ENCODE measurements around the gene TBCE.

TBCE gene

DNA sequence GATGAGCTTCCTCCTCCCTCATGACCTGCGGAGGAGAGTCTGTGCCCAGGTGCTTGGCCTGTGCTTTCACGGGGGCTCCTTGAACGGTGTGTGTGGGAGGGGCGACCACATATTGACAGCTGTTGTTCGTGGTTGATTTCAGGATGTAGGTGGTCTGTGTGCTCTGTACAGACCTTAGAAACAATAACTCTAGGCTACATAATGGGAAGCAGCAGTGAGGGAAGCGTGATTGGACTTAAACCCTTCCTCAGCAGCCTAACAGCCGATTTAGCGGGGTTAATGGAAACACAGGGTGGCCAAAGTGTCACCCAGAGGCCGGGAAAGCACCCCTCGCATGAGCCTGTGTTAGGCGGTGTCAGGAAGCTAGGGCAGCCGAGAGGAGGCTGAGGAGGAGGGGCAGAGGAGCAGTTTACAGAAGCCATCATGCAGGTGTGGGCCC lies 56.0 kb downstream of the TBCE start:
- H3K4me3 ChIP-seq (ENCODE audit: low read length): no peak overlapping the region
- no peaks in the 10 kb centered on the region for H3K27me3 ChIP-seq (ENCODE audit: control insufficient read depth, insufficient read depth, low read length)
- peaks cover 2% of the 10 kb centered on the region for H3K36me3 ChIP-seq (ENCODE audit: control insufficient read depth, insufficient read depth, low read length)
- H3K27ac ChIP-seq (ENCODE audit: low read depth, low read length): no peak overlapping the region
- H3K4me1 ChIP-seq (ENCODE audit: control insufficient read depth, insufficient read depth, low read length): no peaks in the 10 kb centered on the region
- no peak overlapping the region for H3K9ac ChIP-seq (ENCODE audit: low read length)

DNA sequence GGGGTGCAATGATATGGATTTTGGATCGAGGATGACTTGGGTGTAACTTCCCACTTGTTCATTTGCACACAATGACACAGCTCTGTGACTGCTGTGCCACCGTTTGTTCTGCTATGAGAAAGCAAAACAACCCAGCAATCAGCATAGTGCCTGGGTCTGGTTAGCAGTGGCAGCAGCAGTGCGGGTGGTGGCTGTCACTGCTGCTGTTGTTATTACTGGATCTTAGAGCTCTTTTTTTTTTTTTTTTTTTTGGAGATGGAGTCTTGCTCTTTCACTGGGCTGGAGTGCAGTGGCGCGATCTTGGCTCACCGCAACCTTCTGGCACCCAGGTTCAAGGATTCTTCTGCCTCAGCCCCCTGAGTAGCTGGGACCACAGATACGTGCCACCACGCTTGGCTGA lies 56.9 kb downstream of the TBCE start:
- no peaks in the 10 kb centered on the region for H3K4me1 ChIP-seq (ENCODE audit: control insufficient read depth, insufficient read depth, low read length)
- H3K27me3 ChIP-seq (ENCODE audit: control insufficient read depth, insufficient read depth, low read length): no peaks in the 10 kb centered on the region
- no peak overlapping the region for H3K4me3 ChIP-seq (ENCODE audit: low read length)
- H3K9ac ChIP-seq (ENCODE audit: low read length): no peak overlapping the region
- no peak overlapping the region for H3K27ac ChIP-seq (ENCODE audit: low read depth, low read length)
- no peaks in the 10 kb centered on the region for H3K36me3 ChIP-seq (ENCODE audit: control insufficient read depth, insufficient read depth, low read length)

DNA sequence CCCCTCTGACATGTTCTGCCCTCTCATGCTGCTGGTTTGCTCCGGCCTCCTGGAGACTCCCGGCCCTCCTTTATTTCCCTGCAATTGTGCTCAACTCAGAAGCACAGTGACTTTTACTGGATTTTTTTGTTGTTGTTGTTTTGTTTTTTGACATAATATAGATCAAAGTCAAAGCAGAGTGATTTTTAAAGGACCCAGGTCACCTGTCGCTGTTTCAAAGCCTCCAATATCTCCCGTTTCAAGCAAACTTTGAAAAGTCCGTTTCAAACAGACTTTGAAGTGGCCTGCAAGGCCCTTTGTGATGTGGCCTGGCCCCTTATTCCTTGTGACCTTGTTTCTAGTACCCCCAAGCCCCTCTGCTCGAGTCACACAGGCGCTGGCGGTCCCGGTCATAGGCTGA lies 58.1 kb downstream of the TBCE start:
- Histone ChIP-seq H3K27ac (ENCODE audit: low read depth, low read length) (no peak overlapping the region), H3K27me3 (ENCODE audit: control insufficient read depth, insufficient read depth, low read length) (no peaks in the 10 kb centered on the region), H3K4me3 (ENCODE audit: low read length) (no peak overlapping the region), H3K9ac (ENCODE audit: low read length) (no peak overlapping the region), H3K36me3 (ENCODE audit: control insufficient read depth, insufficient read depth, low read length) (no peaks in the 10 kb centered on the region), H3K4me1 (ENCODE audit: control insufficient read depth, insufficient read depth, low read length) (no peaks in the 10 kb centered on the region)

DNA sequence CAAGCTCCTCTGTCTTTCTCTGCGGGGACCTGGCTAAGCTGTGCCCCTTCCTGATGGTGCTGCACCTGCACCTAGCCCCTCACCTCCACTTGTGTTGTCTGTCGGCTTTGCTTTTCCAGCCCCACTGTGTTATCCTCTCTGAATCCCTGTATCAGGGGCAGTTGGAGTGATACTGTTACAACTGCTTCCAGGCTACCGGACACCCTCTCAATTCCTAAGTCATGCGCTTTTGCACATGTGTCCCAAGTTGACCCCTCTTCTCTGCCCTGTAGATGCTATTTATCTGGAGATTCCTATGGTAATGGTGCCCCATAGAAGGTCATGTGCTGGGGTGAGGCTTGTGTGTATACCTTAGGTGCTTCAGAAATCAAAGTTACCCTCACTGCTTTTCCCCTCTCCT lies 58.9 kb downstream of the TBCE start:
- no peaks in the 10 kb centered on the region for H3K27me3 ChIP-seq (ENCODE audit: control insufficient read depth, insufficient read depth, low read length)
- H3K36me3 ChIP-seq (ENCODE audit: control insufficient read depth, insufficient read depth, low read length): no peaks in the 10 kb centered on the region
- H3K27ac ChIP-seq (ENCODE audit: low read depth, low read length): no peak overlapping the region
- no peaks in the 10 kb centered on the region for H3K4me1 ChIP-seq (ENCODE audit: control insufficient read depth, insufficient read depth, low read length)
- H3K4me3 ChIP-seq (ENCODE audit: low read length): no peak overlapping the region
- H3K9ac ChIP-seq (ENCODE audit: low read length): no peak overlapping the region

DNA sequence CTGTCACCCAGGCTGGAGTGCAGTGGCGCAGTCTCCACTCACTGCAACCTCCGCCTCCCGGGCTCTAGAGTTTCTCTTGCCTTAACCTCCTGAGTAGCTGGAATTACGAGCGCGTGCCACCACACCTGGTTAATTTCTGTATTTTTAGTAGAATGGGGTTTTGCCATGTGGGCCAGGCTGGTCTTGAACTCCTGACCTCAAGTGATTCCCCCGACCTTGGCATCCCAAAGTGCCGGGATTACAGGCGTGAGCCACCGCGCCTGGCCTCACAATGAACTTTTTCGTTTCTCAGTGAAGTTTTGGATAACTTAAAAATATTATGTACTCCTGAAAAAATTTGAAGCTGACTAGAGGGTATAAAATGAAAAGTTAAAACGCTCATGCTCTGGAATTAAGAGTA lies 59.5 kb downstream of the TBCE start:
- H3K36me3 ChIP-seq (ENCODE audit: control insufficient read depth, insufficient read depth, low read length): no peaks in the 10 kb centered on the region
- no peaks in the 10 kb centered on the region for H3K27me3 ChIP-seq (ENCODE audit: control insufficient read depth, insufficient read depth, low read length)
- no peak overlapping the region for H3K4me3 ChIP-seq (ENCODE audit: low read length)
- H3K27ac ChIP-seq (ENCODE audit: low read depth, low read length): no peak overlapping the region
- no peaks in the 10 kb centered on the region for H3K4me1 ChIP-seq (ENCODE audit: control insufficient read depth, insufficient read depth, low read length)
- no peak overlapping the region for H3K9ac ChIP-seq (ENCODE audit: low read length)

DNA sequence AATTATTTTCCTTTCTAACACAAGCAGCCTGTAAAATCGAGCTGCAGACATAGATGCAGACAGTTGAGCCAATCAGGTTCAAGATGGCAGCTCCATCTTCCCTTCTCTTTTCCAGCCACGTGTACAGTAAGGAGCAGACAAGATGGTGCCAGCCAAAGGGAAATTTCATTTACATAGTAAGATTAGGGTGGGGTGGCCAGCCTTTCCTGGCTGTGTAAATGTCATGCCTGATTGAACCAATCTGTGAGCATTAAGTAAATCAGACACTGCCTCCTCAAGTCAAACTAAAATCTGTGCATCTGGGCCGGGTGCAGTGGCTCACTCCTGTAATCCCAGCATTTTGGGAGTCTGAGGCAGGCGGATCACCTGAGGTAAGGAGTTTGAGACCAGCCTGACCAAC lies 60.2 kb downstream of the TBCE start:
- H3K27me3 ChIP-seq (ENCODE audit: control insufficient read depth, insufficient read depth, low read length): no peaks in the 10 kb centered on the region
- H3K9ac ChIP-seq (ENCODE audit: low read length): no peak overlapping the region
- H3K36me3 ChIP-seq (ENCODE audit: control insufficient read depth, insufficient read depth, low read length): no peaks in the 10 kb centered on the region
- no peak overlapping the region for H3K4me3 ChIP-seq (ENCODE audit: low read length)
- no peaks in the 10 kb centered on the region for H3K4me1 ChIP-seq (ENCODE audit: control insufficient read depth, insufficient read depth, low read length)
- no peak overlapping the region for H3K27ac ChIP-seq (ENCODE audit: low read depth, low read length)

DNA sequence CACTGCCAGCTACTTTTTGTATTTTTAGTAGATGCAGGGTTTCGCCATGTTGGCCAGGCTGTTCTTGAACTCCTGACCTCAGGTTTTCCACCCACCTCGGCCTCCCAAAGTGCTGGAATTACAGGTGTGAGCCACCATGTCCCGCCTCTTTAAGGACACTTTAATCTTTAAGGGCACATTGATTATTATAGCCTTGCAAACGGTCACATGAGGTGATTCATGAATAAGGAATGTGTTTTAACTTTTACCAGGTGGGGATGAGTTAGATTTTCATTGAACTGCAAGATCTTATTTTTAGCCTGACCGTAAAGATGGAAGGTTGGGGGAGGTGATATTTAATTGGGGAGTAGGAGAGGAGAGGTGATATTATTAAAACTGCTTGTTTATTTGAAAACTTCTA lies 61.9 kb downstream of the TBCE start:
- no peak overlapping the region for H3K4me3 ChIP-seq (ENCODE audit: low read length)
- no peaks in the 10 kb centered on the region for H3K4me1 ChIP-seq (ENCODE audit: control insufficient read depth, insufficient read depth, low read length)
- H3K27ac ChIP-seq (ENCODE audit: low read depth, low read length): no peak overlapping the region
- no peaks in the 10 kb centered on the region for H3K27me3 ChIP-seq (ENCODE audit: control insufficient read depth, insufficient read depth, low read length)
- no peaks in the 10 kb centered on the region for H3K36me3 ChIP-seq (ENCODE audit: control insufficient read depth, insufficient read depth, low read length)
- H3K9ac ChIP-seq (ENCODE audit: low read length): no peak overlapping the region

DNA sequence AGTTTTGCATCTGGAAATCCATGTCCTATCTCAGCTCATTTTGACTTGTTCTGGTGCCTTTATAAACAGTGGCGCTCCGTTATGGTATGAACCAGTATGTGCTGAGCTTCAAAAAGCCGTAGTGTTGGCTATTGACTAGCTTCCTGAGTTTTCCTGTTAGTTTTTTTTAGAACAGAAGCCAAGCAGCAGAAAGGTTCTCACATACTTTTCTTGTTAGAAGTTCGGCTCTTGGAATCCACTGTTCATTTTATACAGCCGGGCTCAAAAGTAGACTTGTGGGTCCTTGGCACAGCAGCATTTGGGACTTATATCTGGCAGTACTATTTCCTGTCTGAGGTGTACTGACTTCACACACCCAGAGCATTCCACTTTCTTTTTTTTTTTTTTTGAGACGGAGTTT lies 63.8 kb downstream of the TBCE start:
- Histone ChIP-seq H3K36me3 (ENCODE audit: control insufficient read depth, insufficient read depth, low read length) (no peaks in the 10 kb centered on the region), H3K27me3 (ENCODE audit: control insufficient read depth, insufficient read depth, low read length) (no peaks in the 10 kb centered on the region), H3K9ac (ENCODE audit: low read length) (no peak overlapping the region), H3K27ac (ENCODE audit: low read depth, low read length) (no peak overlapping the region), H3K4me3 (ENCODE audit: low read length) (no peak overlapping the region), H3K4me1 (ENCODE audit: control insufficient read depth, insufficient read depth, low read length) (no peaks in the 10 kb centered on the region)

DNA sequence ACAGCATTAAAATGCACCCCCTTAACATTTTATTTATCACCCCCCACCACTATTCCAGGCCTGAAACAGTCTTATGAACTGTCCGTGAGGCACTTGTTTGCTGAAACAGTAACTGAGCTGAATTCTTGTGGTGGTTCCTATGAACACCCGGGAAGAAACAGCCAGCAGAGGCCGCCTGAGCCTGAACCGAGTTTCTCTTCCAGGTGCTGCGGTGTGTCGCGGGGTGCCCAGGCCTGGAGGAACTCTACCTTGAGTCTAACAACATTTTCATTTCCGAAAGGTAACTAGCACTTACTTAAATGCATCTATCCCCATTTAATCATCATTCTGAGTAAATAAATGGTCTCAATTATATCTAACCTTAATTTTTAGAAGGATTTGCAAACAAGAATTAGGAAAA lies 66.8 kb downstream of the TBCE start:
- no peaks in the 10 kb centered on the region for H3K4me1 ChIP-seq (ENCODE audit: control insufficient read depth, insufficient read depth, low read length)
- H3K9ac ChIP-seq (ENCODE audit: low read length): no peak overlapping the region
- H3K4me3 ChIP-seq (ENCODE audit: low read length): no peak overlapping the region
- peaks cover 9% of the 10 kb centered on the region for H3K36me3 ChIP-seq (ENCODE audit: control insufficient read depth, insufficient read depth, low read length)
- H3K27me3 ChIP-seq (ENCODE audit: control insufficient read depth, insufficient read depth, low read length): no peaks in the 10 kb centered on the region
- no peak overlapping the region for H3K27ac ChIP-seq (ENCODE audit: low read depth, low read length)

DNA sequence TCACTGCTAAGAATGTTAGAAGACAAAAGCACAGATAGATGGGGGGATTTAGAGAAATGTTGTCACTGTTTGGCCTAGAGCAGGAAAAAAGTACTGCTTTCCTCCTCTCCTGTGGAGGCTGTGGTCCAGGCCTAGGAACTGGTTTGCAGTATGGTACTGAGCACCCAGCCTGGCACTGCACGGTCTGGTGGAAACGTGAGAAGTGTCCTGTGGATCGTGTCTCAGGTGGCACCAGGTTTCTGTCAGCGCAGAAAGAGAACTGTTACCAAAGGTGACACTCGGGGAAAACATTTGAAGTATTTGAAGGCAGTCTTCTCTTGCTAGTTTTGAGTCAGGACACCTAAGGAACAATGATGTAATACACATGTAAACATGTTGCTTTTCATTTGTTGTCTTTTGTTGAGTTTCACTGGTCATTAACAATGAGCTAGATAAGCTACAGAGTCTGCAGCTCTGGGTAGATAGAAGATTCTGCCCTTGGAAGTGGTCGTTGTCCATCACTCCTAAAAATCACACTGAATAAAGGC lies 74.0 kb downstream of the TBCE start:
- peaks cover 25% of the 10 kb centered on the region for H3K36me3 ChIP-seq (ENCODE audit: control insufficient read depth, insufficient read depth, low read length)
- no peaks in the 10 kb centered on the region for H3K4me1 ChIP-seq (ENCODE audit: control insufficient read depth, insufficient read depth, low read length)
- H3K9ac ChIP-seq (ENCODE audit: low read length): no peak overlapping the region
- H3K27me3 ChIP-seq (ENCODE audit: control insufficient read depth, insufficient read depth, low read length): no peaks in the 10 kb centered on the region
- no peak overlapping the region for H3K27ac ChIP-seq (ENCODE audit: low read depth, low read length)
- H3K4me3 ChIP-seq (ENCODE audit: low read length): no peak overlapping the region

DNA sequence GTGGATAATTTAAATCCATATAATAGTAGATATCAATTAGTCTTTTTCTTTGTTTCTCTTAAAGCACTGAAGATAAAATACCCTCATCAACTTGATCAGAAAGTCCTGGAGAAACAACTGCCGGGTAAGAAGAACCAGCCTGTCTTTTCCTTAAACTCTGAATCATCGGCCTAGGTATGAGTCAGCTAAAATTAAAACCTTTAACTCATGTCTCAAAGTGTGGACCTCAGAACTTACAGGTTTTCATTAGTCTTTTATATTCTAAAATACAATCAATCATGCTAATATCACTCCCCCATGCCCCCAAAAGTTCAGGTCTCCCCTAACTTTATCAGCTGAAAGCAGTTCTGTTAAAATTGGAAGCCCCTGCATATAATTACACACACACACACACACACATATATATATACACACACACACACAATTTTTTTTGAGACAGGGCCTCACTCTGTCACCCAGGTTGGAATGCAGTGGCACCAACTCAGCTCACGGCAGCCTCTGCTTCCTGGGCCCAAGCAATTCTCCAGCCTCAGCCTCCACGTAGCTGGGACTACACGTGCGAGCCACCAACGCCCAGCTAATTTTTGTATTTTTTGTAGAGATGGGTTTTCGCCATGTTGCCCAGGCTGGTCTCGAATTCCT lies 75.7 kb downstream of the TBCE start:
- no peak overlapping the region for H3K9ac ChIP-seq (ENCODE audit: low read length)
- H3K27me3 ChIP-seq (ENCODE audit: control insufficient read depth, insufficient read depth, low read length): no peaks in the 10 kb centered on the region
- H3K4me3 ChIP-seq (ENCODE audit: low read length): no peak overlapping the region
- H3K4me1 ChIP-seq (ENCODE audit: control insufficient read depth, insufficient read depth, low read length): no peaks in the 10 kb centered on the region
- H3K27ac ChIP-seq (ENCODE audit: low read depth, low read length): no peak overlapping the region
- H3K36me3 ChIP-seq (ENCODE audit: control insufficient read depth, insufficient read depth, low read length): peaks cover 20% of the 10 kb centered on the region

DNA sequence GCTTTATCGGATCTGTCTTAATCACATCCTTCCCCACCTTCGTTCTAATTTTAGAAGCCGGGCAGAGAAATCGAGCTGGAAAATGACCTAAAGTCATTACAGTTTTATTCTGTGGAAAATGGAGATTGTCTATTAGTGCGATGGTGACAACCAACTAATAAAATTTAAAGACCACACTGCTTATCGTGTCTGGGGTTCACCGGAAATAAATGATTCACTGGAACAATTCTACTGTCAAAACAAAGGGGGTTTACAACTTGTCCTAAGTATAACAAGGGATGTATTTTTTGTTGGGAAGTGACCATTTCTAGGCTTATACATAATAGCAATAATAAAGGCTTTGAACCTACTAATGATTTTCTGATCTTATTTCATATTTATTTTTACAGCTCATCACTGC lies 81.4 kb downstream of the TBCE start:
- Histone ChIP-seq H3K4me3 (ENCODE audit: low read length) (no peak overlapping the region), H3K4me1 (ENCODE audit: control insufficient read depth, insufficient read depth, low read length) (no peaks in the 10 kb centered on the region), H3K27ac (ENCODE audit: low read depth, low read length) (no peak overlapping the region), H3K9ac (ENCODE audit: low read length) (no peak overlapping the region), H3K27me3 (ENCODE audit: control insufficient read depth, insufficient read depth, low read length) (no peaks in the 10 kb centered on the region), H3K36me3 (ENCODE audit: control insufficient read depth, insufficient read depth, low read length) (peaks cover 8% of the 10 kb centered on the region)

DNA sequence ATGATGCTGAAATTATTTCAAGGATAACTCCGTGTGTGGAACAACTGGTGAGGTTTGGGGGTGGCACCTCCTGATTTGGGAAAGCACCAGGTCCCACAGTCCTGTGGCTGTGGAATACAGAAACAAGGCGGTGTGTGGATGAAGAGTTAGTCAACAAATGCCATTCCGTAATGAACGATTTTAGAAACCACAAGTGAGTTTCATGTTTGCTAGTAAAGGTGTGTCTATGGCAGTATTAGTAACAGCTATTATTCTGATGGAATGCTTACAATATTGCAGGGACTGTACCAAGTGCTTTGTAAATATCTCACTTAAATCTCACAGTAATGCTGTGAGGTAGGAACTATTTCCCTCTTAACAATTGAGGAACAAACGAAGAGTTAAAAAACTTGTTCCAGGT lies 83.2 kb downstream of the TBCE start:
- Histone ChIP-seq H3K36me3 (ENCODE audit: control insufficient read depth, insufficient read depth, low read length) (peaks cover 13% of the 10 kb centered on the region), H3K27me3 (ENCODE audit: control insufficient read depth, insufficient read depth, low read length) (no peaks in the 10 kb centered on the region), H3K4me1 (ENCODE audit: control insufficient read depth, insufficient read depth, low read length) (no peaks in the 10 kb centered on the region), H3K4me3 (ENCODE audit: low read length) (no peak overlapping the region), H3K27ac (ENCODE audit: low read depth, low read length) (no peak overlapping the region), H3K9ac (ENCODE audit: low read length) (no peak overlapping the region)
